Body of pancreas (tissue), 4 donors: ENCODE data around the gene ZNF211. TPM values are rescaled to one million over a fixed set of nuclear protein-coding genes. Genes with fewer than 3 reads are reported as not detected.

Experiments used
- ATAC-seq: fragments of 150-250 bp; one replicate; pipeline ENCODE4 v1.9.1; 2016
- DNase-seq, 4 donors: peaks; one replicate each; pipeline ENCODE4 v3.0.0-alpha.2; 2019
- H3K27ac ChIP-seq, 4 donors: fragments of 200-600 bp; sonication (generic); 1 replicate in 3 of 4; 2 replicates in 1 of 4; pipeline versions ENCODE4 v1.5.1 to v1.6.1; 2016 to 2019; ENCODE audit warnings: mild to moderate bottlenecking in 1 of 4, mixed read lengths in 1 of 4, moderate library complexity in 1 of 4
- H3K27me3 ChIP-seq, 2 donors: fragments of 200-600 bp; sonication (generic); one replicate each; pipeline ENCODE4 v1.6.0; 2016; ENCODE audit warnings: mild to moderate bottlenecking in 1 of 2
- H3K36me3 ChIP-seq, 2 donors: fragments of 200-600 bp; sonication (generic); replicated peaks in 1 of 2; 2 replicates each; pipeline ENCODE4 v1.5.1; 2016; ENCODE audit warnings: low read depth in 2 of 2; ENCODE audit not compliant: insufficient read depth in 1 of 2
- H3K4me1 ChIP-seq: fragments of 200-600 bp; sonication (generic); one replicate; pipeline ENCODE4 v1.6.0; 2016
- H3K4me3 ChIP-seq, 2 donors: fragments of 200-600 bp; sonication (generic); 1 replicate in 1 of 2; 2 replicates in 1 of 2; pipeline ENCODE4 v1.5.1; 2016 to 2019
- H3K9me3 ChIP-seq, 3 donors: fragments of 200-600 bp; sonication (generic); 1 replicate in 2 of 3; 2 replicates in 1 of 3; pipeline ENCODE4 v1.5.1; 2016
- POLR2A ChIP-seq, 3 donors: fragments of 450-650 bp; IDR thresholded peaks; one replicate each; pipeline ENCODE4 v1.6.1; 2016; ENCODE audit warnings: antibody characterized with exemption in 3 of 3, mild to moderate bottlenecking in 2 of 3
- WGBS, 2 donors: methylation state at CpG; one replicate each; pipeline ENCODE4 v1.1.5; 2017; 5-methylcytosine and 5-hydroxymethylcytosine counted together
- intact Hi-C: fragments of 100-400 bp; cut with DNase I; formaldehyde crosslinking; loops from one replicate; pipeline ENCODE4 v1.15.1; 2023
- total RNA-seq, 2 donors: library from RNA; depleted of rRNA; stranded (reverse); fragments of >200 nt; gene quantifications; one replicate each; pipeline ENCODE4 v1.1.0, GENCODE V29; 2016
- TF ChIP-seq, protein P1 (sequence below), 7 experiments: fragments of 450-650 bp in 4 of 7; fragments of 200-600 bp in 3 of 7; sonication (generic) in 3 of 7; IDR thresholded peaks; one replicate each; pipeline ENCODE4 v1.5.1; 2016 to 2019; ENCODE audit warnings: antibody characterized with exemption in 7 of 7

Gene ZNF211
- 1 to 10 TPM; 3.6 to 9.9 TPM for total RNA-seq

- 1 to 5% methylated on average over 14 to 46 of the region's 59 CpGs for WGBS, 2 donors
- peak; percentile 99 for ATAC-seq
- intact Hi-C loops = no loop called here
- H3K27ac ChIP-seq = peak within 1 kb of the TSS; percentile 46 to 72 (median 71)
- peak; percentile 88 to 95 (median 92) for DNase-seq
- TF ChIP-seq, protein P1, sequence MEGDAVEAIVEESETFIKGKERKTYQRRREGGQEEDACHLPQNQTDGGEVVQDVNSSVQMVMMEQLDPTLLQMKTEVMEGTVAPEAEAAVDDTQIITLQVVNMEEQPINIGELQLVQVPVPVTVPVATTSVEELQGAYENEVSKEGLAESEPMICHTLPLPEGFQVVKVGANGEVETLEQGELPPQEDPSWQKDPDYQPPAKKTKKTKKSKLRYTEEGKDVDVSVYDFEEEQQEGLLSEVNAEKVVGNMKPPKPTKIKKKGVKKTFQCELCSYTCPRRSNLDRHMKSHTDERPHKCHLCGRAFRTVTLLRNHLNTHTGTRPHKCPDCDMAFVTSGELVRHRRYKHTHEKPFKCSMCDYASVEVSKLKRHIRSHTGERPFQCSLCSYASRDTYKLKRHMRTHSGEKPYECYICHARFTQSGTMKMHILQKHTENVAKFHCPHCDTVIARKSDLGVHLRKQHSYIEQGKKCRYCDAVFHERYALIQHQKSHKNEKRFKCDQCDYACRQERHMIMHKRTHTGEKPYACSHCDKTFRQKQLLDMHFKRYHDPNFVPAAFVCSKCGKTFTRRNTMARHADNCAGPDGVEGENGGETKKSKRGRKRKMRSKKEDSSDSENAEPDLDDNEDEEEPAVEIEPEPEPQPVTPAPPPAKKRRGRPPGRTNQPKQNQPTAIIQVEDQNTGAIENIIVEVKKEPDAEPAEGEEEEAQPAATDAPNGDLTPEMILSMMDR (IDR thresholded peaks at IDR 0.05) = no peak
- TF ChIP-seq POLR2A (IDR thresholded peaks at IDR 0.05) = peak in 2 of 3 donors; percentile 42 to 44
- H3K27me3 ChIP-seq = no peaks in the 10 kb centered on the region
- H3K9me3 ChIP-seq = peaks cover 0 to 17% (median 0%) of the 10 kb centered on the region in 3 donors
- peak within 1 kb of the TSS; percentile 48 to 89 for H3K4me3 ChIP-seq
- peaks cover 0 to 9% of the 10 kb centered on the region in 2 donors for H3K36me3 ChIP-seq
- H3K4me1 ChIP-seq = peaks cover 8% of the 10 kb centered on the region
Measured at GRCh38 chr19:57632987-57633831, at the start of gene ZNF211. Gene ZNF211 (plus strand): TSS chr19:57633168. CDS start chr19:57633347, 179 bp downstream.

DNA sequence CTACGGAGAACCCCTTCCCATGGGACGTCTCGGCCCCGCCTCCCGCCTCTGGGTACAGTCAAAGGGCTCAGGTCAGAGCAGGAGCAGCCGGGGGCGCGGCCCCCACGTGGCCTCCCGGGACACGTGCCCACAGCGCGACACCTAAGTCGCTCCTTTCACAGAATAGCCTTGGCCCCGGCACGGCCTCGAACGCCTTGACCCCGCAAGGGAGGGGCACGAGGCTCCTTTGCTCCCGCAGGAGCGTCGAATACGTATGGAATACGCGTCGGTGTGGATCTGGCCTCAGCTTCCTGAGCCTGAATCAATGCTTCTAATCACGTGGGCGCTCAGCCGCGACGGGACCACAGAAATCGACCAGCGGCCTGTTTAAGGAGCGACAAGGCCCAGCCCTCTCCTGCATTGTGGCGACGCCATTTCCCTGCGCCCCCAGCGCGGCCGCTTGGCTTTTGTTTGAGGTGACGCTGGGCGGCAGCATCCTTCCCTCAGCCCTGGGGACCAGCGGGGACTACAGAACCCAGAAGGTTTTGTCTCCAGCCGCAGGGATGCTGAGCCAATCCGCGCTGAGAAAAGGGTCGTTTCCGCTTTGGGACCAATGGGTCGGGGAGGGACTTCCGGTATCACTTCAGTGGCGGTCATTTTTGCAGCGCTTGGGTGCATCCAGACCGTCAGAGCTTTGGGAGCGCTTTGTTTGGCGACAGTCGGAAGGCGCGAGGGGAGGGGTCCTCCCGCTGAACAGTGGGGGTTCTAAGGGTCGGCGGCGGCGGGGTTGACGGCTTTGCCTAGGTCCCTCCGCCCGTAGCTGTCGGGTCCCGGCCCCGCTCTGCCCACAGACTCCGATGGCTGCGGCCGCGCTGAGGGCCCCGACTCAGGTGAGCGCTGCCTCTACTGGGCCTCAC is 49.2 kb upstream of the ZNF211 start, which contains the start of gene ZIK1:
ZIK1 (plus strand) TSS at position 625 of the 896 bp plus-strand sequence; CDS start at position 837, 212 bp downstream.
- ATAC-seq = peak; percentile 89
- Histone ChIP-seq H3K9me3 (peaks cover 0 to 20% (median 0%) of the 10 kb centered on the region in 3 donors), H3K27me3 (no peaks in the 10 kb centered on the region), H3K4me1 (peaks cover 15% of the 10 kb centered on the region), H3K36me3 (no peaks in the 10 kb centered on the region), H3K27ac (peak within 1 kb of the TSS in 2 of 4 donors; percentile 33 to 38), H3K4me3 (peak within 1 kb of the TSS in 1 of 2 donors; percentile 19)
- peak; percentile 71 to 88 (median 78) for DNase-seq
- TF ChIP-seq, protein P1 (IDR thresholded peaks at IDR 0.05) = peak in 1 of 7 experiments; percentile 7
- peak in 2 of 3 donors; percentile 53 for TF ChIP-seq POLR2A (IDR thresholded peaks at IDR 0.05)
- WGBS, 2 donors = 0 to 3% methylated on average over 1 to 76 of the region's 76 CpGs
- intact Hi-C loops = no loop called here

GRCh38 chr19:57587529-57587928 is 45.4 kb upstream of the ZNF211 start:
- ATAC-seq (no peak), DNase-seq (no peak)
- WGBS, 2 donors = 73 to 83% methylated on average over 1 of the region's 1 CpG
- Histone ChIP-seq H3K4me1 (peaks cover 15% of the 10 kb centered on the region), H3K27me3 (no peaks in the 10 kb centered on the region), H3K36me3 (peaks cover 0 to 4% of the 10 kb centered on the region in 2 donors), H3K4me3 (no peak overlapping the region), H3K9me3 (peaks cover 0 to 43% (median 0%) of the 10 kb centered on the region in 3 donors), H3K27ac (no peak overlapping the region)
- intact Hi-C loops = no loop called here
- TF ChIP-seq, protein P1 (IDR thresholded peaks at IDR 0.05) = no peak
- TF ChIP-seq POLR2A (IDR thresholded peaks at IDR 0.05) = no peak

GRCh38 chr19:57599377-57599760 is 33.6 kb upstream of the ZNF211 start:
- intact Hi-C loops = no loop called here
- 45 to 48% methylated on average over 8 of the region's 8 CpGs for WGBS, 2 donors
- Histone ChIP-seq H3K9me3 (peaks cover 0 to 13% (median 0%) of the 10 kb centered on the region in 3 donors), H3K4me3 (peak overlapping the region; percentile 58 to 60), H3K36me3 (no peaks in the 10 kb centered on the region), H3K4me1 (peaks cover 12% of the 10 kb centered on the region), H3K27ac (no peak overlapping the region), H3K27me3 (no peaks in the 10 kb centered on the region)
- ATAC-seq (no peak), DNase-seq (no peak)
- TF ChIP-seq POLR2A (IDR thresholded peaks at IDR 0.05) = no peak
- TF ChIP-seq, protein P1 (IDR thresholded peaks at IDR 0.05) = no peak
